Cortex of kidney (tissue), 1 donor: Measurements from ENCODE around the gene C21orf91.

Experiments used
- DNase-seq: peaks from one replicate; lab custom pipeline; 2025; lab: John Stamatoyannopoulos, UW

Gene C21orf91

DNA sequence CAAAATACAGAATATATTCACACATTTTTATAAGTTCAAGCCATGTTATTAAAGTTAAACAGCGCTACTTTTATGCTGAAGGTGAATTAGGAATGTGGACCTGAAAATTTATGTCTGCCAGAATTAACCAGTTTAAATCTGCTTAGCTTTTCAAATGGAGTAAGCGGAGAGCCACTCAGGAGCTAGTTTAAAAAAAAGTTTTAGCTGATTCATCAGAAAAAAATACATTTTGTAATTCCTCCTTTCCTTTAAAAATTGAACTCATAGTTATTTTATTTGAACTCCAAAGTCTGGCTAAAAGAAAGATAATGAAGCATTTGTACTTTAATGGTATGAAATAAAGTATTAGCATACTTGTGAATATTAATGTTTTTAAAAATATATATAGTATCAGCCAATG lies 21.2 kb downstream of the C21orf91 start:
- DNase-seq = no peak

- DNase-seq = no peak
Observed at GRCh38 chr21:17796503-17796902, 22.7 kb downstream of the C21orf91 start.

DNA sequence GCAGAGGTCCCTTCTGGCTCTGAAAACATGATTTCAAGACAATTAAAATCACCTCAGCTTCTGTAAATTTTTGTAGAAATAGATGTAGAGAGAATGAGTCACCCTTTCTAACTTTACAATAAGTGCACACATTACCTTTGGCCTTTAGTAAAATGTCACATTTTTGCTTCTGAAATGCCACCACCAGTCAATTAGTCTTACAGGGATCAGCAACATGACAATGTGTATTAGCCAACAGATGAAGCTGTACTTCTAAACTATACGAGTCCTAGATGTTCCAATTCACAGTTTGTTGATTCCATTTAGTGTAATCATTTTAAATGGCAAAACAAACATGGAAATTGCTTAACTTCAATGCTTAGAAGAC lies 23.1 kb downstream of the C21orf91 start:
- DNase-seq = no peak

DNA sequence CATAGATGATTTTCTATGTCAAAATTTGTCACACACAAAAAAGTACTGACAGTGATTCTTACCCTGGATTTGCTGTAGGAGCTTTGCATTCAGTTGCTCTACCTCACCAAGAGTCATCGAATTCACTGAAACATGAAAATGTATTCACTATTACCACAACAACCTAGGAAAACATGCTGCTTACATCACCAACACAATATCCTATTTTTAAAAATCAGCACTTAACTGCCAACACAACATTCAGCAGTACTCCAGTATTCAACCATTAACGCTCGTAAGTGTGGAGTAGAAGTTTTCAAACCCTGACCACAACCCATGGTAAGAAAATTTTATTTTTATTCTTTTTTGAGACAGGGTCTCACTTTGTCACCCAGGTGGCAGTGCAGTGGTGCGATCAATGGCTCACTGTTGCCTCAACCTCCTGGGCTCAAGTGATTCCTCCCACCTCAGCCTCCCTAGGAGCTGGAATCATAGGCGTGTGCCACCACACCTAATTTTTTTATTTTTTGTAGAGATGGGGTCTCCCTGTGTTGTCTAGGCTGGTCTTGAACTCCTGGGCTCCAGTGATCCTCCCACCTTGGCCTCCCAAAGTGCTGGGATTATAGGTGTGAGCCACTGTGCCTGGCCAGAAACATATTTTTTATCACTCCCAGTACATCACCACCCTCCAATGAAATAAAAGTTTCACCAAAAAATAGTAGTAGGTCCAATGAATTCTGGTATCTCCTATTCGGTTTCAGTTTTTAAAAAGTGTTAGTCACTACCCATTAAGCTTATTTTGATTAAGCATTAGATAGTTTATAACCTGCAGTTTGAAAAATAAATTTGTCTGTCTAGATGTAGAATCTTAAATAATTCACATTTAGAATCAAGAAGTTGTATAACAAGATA lies 23.8 kb downstream of the C21orf91 start:
- no peak for DNase-seq

DNA sequence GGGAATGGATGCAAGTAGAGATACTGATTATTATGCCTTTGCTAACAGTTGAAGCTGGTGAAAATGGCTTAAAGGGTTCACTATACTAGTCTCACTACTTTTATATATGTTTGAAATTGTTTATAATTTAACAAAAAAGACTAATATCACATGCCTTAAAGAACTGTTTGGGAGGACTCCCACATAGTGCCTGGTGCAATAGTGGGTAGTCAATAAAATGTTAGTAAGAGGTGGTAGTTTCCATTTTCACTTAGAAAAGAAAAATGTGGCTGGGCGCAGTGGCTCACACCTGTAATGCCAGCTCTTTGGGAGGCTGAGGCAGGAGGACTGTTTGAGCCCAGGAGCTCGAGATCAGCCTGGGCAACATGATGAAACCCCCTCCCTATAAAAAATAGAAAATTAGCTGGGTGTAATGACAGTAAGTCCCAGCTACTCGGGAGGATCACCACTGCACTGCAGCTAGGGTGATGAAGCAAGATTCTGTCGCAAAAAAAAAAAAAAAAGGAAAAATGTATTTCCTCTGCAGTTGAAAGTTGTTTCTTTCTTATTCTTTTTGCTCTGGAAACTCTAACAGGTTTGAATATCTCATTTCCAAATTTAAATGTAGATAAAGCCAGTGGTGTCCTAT lies 24.5 kb downstream of the C21orf91 start:
- no peak for DNase-seq

- no peak for DNase-seq
Observed at GRCh38 chr21:17793246-17794123, 25.7 kb downstream of the C21orf91 start.

GRCh38 chr21:17789656-17790055 lies 29.5 kb downstream of the C21orf91 start:
- no peak for DNase-seq

- DNase-seq = no peak
Observed at GRCh38 chr21:17789069-17789468, 30.1 kb downstream of the C21orf91 start.

GRCh38 chr21:17786851-17787181 lies 32.3 kb downstream of the C21orf91 start:
- no peak for DNase-seq

DNA sequence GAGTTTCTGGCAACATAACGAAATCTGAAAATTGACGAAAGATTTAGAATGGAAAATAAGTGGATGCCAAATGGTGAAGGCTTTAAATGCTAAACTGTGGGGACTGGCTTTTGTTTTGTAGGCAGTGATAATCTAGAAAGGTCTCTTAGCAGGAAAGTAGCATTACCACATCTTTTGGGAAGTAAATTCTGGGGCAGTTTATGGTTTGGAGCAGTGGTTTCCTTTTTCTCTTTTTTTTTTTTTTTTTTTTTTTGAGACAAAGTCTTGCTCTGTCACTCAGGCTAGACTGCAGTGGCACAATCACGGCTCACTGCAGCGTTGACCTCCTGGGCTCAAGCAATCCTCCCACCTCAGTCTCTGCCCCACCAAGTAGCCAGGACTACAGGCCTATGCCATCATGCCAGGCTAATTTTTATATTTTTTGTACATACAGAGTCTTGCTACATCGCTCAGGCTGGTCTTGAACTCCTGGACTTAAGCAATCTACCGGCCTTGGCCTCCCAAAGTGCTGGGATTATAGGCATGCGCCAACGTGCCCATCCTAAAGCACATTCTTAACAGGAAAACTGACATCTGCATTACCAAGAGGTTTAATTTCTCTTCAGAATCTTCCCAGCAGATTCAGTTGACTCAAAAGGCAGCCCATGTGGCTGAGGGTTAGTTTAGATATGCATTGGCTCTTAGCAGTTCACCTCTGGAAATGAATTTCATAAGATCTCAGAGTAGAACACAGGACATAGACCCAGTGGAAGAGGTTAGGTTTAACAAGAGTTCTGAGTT lies 32.9 kb downstream of the C21orf91 start:
- DNase-seq = no peak

DNA sequence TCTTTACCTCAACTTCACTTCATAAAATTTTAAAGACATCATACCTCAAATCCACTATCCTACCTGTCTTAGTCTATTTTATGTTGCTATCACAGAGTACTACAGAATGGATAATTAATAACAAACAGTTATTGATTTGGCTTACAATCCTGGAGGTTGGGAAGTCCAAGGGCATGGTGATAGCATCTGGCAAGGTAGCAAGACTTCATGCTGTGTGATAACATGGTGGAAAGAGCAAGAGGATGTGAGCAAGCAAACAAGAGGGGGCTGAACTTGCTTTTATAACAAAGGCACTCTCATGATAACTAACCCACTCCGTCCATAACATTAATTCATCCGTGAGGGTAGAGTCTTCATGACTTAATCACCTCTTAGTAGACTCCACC lies 33.8 kb downstream of the C21orf91 start:
- DNase-seq = no peak

- no peak for DNase-seq
Observed at GRCh38 chr21:17784604-17785402, 34.4 kb downstream of the C21orf91 start.

DNA sequence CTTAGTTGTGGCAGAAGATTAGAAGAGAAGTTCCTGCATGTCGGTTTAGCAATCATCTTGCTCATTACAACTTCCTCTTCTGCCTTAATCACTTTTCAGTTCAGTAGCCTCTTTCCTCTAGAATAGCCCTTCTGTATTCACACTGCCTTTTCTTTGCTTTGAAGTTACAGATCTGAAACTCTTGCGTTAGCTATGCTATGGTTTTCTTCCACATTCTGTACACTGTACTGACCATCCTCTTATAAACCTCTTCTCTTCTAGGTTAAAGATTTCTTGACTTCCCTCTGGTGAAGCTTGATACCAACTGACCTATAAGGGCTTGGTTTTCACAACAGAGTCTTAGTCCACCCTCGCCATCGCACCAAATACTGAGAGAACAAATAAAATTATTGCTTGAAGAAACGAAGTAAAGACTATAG lies 35.0 kb downstream of the C21orf91 start:
- DNase-seq = no peak

GRCh38 chr21:17783481-17784179 lies 35.5 kb downstream of the C21orf91 start:
- no peak for DNase-seq

GRCh38 chr21:17783003-17783402 lies 36.2 kb downstream of the C21orf91 start:
- DNase-seq = no peak

DNA sequence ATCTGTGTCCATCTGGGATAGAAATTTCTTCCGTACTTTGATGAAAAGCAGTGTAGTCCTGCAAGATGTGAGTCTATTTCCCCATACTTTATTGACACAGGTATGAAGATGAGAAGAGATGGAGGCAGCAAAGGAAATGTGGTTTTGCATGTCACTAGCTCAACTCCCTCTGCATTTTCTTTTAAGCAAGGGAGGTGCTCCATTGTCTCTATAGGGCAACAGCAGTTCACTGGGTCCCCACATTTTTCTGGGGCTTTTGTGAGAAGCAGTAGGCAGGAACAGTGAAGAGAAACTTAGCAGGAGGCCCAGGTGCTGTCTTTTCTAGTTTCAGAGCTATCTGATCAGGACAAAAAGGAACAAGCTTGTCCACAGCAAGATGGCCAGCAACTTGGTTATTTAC lies 37.1 kb downstream of the C21orf91 start:
- no peak for DNase-seq

DNA sequence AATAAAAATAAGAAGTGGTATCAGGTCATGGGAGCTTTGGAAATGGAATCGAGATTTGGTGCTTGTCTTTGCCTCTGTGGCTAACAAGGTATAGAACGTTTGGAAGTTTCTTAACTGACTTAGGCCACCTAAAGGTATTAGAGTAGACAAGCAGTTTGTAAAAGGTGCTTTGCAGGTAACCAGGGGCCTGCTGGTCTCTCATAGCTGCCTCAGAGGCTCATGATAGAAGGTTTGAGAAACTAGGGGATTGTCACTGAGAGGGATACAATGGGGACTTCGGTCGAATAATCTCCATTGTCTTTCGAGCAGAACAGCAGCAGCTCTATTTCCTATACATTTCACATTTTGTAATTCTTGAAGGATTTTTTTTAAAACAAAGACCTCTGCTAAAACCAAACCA lies 37.6 kb downstream of the C21orf91 start:
- DNase-seq = no peak

GRCh38 chr21:17780539-17780938 lies 38.6 kb downstream of the C21orf91 start:
- no peak for DNase-seq

DNA sequence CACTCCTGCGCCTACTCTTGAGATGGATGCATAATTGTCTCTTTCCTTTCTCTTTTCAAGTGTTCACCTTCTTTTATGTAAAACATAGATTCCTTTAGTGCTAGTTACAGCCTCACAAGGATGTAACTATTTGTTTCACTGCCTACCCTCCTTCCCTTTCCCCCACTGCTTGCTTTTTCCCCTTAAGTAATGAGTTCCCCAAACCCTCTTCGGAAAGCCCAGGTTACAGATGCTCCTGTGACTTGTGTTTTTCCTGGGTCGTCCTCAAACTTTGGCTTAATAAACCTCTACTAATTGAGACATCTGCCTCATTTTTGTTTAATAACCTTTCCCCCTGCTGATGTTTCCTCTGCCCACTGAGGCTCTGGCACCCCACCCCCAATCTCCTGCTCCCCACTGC lies 39.2 kb downstream of the C21orf91 start:
- DNase-seq = no peak

DNA sequence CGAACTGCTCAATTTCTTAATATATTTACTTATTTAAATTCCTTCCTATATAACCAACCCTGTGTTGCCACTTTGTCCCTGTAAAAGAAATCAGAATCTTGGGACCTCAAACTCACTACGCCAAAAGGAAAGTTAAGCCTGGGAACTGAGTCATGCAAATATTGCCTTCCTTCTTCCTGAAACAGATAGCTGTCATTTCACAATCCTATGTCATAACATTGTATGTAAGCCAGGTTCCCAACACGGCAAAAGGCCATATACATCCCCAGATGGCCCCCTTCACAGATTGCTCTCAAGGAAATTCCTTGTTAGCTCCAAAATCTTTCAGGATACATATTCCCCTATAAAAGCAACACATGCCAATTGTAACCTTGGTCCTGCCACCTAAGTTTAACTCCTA lies 39.7 kb downstream of the C21orf91 start:
- DNase-seq = no peak
